SH-SY5Y (cell line): ENCODE measurements around the gene THAP10.
A peak's percentile ranks its signal among the peaks of the same experiment; 100 is the strongest.

Experiments used
- GATA2 ChIP-seq: IDR thresholded peaks from 2 replicates; pipeline ENCODE4 v1.6.1; 2011; ENCODE audit warnings: mild to moderate bottlenecking, low read depth, low read length
- GATA3 ChIP-seq: IDR thresholded peaks from 2 replicates; pipeline ENCODE4 v1.6.1; 2011; ENCODE audit warnings: low read depth, mild to moderate bottlenecking, low read length, moderate library complexity

The THAP10 gene

DNA sequence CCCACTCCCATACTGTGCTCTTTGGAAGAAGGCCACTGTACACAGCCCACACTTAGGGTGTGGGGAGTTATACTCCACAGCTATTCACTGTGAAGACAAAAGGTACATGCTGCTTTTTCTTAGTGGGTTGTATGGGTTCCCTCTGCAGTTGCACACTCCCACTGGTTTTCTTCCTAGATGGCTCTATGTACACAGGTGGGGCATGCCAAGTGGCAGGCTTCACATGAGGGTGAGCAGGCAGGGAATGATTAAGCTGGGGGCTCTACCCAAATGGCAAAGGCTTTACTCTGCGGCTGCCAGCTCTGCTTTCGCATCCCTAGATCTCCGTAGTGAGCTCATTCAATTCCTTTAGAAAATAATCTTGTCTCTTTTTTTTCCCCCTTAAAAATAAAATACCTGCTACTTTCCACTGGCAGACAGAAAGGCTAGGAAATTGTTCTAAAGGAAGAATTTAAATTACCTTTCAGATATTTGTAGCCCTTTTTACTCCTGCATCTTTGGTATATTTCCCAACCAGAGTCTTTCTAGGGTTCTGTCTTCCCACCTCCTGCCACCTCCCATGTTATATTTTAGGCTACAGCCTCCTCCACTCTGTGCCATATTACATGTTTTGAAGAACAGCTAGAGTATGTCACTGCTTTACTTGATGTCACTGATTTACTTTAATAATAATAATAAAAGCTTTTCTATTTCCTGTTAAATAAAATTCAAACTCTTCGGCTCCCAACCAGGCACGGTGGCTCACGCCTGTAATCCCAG is 46.5 kb downstream of the THAP10 start:
- TF ChIP-seq GATA2 (no peak), GATA3 (no peak)

DNA sequence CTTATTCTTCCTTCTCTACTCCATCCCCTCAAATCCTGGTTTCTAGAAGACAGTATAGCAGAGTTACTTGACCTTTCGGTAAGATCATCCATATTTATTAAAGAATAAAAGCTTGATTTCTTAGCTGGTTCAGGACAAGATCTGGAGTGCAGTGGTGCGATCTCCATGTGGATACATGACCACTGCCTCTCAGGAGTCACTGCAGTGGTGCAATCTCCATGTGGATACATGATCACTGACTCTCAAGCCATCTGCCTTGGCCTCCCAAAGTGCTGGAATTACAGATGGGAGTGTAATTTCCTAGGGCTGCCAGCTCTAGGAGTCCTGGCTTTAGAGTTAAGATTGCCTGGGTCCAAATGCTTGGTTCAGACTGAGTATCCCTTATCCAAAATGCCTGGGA is 54.8 kb downstream of the THAP10 start:
- TF ChIP-seq GATA2 (no peak), GATA3 (no peak)

DNA sequence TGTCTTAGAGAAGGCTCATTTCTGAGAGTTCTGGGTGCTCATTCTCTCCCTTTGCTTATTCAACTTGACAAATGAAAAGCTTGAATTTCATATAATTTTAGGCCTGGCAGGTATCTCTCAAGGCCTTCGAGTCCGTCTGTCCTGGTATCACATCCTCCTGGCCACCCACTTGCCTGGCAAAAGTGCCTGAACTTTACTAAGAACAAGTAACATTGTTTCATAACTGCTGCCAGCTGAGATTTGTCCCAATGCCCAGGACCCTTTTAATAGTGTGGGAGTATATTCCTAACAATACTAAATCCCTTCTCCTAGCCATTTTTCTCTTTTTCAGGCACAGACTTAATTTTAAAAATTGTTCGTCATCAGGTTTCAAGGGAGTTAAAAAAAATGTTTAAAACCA is 56.4 kb downstream of the THAP10 start:
- TF ChIP-seq GATA2 = no peak
- no peak for TF ChIP-seq GATA3

DNA sequence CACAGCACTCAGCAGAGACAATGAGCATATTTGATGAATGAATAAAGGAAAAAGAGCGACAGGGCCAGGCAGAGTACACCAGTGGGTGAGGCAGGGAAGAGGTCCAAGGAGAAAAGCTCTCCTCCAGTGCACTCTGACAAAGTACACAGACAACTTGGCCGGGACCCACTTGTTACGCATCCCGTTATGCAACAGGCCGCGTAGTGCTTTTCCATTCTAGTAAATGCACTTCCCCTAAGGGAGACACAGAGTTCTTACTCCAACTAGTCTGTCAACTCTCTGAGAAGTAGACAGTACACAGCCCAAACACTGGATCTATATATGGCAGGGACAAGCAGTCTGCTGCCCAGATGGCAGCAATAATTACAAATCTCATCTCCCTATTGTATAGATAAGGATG is 56.8 kb downstream of the THAP10 start:
- 0 out of 2 replicates have a peak, but pooled peaks have one; percentile 20 for TF ChIP-seq GATA3
- TF ChIP-seq GATA2 = no peak

DNA sequence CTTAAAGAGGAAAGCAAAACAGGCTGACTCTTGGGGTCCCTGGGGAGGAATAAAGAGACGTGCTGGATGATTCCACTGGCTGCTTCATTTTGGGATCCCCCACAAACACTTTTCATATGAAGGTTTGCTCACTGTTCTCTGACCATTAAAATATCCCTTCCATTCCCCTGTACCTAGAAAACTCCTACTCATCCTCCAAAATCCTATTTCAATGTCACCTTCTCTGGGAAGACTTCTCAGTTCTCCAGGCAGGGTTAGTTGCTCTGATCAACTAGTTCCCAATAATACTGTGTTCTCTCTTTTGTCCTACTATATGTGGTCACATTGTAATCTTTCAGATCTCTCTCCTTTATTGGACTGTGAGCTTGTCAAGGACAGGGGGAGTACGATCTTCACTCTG is 57.2 kb downstream of the THAP10 start:
- TF ChIP-seq GATA3 (no peak), GATA2 (no peak)

DNA sequence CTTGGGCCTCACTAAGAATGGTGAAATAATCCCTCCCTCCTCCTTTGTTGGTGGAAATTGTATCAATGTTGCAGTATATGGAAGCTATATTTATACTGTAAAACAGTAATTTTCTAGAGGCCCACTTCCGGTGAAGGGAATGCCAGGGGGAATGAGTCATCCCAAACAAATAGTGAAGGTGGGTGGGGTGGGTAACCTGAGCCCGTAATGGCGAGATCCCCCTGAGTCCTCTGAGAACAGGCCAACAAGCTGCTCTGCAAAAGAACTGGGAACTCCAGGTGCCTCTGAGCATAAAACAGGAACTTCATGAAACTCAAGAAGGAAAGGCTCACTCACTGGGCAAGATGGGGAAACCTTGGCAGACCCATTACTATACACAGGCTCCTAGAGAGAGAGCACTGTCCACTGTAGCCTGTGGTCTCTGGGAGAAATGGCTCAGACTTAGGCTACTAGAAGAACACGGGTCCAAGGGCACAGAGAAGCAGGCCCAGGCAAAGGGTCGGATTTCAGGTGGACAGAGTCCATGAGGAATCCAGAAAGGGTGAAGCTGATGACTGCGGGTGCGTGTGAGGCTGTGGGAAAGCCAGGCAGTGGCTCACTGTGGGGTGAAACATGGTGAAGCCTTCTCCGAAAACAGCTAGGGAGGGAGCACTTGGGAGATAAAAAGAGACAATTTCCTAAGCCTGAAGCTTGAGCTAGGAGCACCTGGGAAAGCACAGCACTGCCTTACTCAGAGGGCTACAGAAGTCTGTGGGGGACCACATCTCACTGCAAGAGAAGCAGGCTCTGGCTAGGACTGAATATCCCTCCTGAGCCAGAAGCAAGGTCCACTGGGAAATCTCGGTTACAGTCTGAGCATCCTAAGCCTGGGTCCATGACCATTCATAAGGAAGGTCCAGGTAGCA is 58.1 kb downstream of the THAP10 start:
- no peak for TF ChIP-seq GATA3
- TF ChIP-seq GATA2 = no peak

DNA sequence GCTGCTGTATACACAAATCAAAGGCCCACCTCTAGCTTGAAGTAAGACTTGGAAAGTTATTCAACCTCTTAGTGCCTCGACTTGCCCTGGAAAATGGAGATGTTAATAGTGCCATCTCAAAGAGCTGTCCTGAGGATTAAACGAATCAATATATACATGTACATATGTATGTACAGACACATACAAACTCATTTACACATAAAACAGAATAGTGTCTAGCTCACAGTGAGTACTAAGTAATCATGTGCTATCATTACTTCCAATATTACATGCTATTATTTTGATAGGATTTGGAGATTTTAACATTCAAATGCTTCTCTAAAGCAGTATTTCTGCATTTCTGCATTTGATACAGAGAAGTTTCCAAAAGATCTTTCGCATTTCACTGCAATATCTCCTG is 58.8 kb downstream of the THAP10 start:
- TF ChIP-seq GATA2 (no peak), GATA3 (no peak)

DNA sequence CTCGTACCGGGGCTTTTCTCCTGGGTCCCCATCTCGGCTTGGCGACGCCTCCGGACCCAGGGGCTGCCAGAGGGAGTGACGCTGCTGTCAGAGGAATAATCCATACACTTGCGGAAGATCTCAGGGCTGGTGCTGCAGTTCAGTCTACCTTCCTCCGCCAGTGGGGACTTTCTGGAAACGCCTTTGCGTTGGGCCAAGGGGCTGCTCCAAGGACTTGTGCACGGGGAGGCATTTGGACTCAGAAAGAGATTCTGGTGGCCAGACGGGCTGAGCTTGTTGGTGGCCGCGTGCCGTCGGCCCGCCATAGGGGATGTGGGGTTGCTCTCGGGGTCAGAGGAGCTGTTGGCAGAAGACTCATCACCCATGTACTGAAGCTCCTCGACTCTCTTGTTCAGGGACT is 60.1 kb downstream of the THAP10 start:
- TF ChIP-seq GATA3 (no peak), GATA2 (no peak)
